HG02642 (cell line): Measurements from ENCODE around the gene MLYCD.

Experiments used
- ATAC-seq: cut with Tn5 transposase; IDR thresholded peaks from one replicate; pipeline ENCODE4 v1.9.1; 2021; ENCODE audit warnings: mild to moderate bottlenecking; ENCODE audit not compliant: unreplicated experiment, poor library complexity

MLYCD gene

DNA sequence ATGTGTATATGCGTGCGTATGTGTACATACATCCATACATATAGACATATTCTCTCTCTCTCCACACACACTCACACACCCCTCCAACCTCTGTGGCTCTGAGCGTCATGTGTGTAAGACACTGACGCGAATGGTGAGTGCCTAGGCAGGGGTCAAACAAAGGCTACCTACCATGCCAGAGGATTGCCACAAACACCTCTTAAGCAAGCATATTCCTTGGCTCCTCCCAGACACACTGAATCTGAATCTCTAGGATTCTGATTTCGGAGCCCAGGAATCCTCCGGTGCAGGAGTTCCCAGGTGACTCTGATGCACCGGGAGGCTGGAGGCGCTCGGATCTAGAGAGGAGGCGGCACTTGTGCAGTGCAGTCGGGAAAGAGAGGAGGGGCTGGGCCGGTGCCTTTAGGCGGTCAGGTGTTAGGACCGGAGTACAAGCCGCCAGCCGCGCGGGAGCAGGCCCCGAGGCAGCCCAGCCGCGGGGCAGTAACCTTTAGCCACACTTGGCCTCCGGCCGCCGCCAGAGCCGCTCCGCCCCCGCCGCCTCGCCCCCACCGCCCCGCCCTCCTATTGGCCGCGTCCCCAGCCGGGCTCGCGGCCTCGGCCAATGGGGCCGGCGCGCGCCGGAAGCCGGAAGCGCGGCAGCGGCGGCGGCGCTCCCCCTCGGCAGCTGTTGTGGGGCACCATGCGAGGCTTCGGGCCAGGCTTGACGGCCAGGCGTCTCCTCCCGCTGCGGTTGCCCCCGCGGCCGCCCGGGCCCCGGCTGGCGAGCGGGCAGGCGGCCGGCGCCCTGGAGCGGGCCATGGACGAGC is at the start of gene MLYCD:
Gene MLYCD, plus strand, starts transcription at position 653 of the 809 bp plus-strand sequence. Its CDS starts 30 bp downstream, at position 683.
- peak; percentile 89 for ATAC-seq

DNA sequence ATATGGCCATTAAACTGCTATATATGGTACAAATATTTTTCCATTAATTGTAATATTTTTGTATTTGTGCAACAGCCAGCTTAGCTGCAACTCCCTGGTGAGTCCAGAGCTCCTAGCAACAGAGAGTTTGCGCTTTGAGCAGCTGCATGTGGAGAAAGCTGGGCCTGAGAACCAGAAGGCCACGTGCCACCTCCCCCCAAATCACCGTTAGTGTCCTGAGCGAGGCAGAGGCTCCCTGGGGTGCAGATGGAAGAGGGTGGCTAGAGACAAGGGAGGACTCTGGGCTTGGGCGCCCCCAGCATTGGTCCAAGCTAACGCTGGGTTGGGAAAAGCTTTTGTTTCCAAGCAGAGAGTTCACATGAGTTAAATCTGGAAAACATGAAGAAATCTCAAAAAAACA is 49.5 kb upstream of the MLYCD start:
- no peak for ATAC-seq

DNA sequence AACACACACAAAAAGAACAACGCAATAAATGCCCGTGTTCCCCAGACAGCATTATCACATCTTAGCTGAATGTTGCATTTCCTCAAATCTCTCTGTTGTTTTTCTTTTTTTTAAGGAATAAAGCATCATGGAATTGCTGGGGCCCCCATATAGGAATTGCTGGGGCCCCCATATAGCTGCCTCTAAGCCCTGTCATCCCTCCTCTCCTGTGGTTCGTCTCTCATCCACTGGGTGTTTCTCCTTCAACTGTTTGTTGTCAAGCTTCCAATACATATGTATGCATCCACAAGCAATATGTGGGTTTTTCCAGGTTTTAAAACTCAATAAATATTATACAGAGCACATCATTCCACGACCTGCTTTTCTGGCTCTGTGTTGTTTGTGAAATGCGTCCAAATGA is 48.0 kb upstream of the MLYCD start:
- no peak for ATAC-seq

DNA sequence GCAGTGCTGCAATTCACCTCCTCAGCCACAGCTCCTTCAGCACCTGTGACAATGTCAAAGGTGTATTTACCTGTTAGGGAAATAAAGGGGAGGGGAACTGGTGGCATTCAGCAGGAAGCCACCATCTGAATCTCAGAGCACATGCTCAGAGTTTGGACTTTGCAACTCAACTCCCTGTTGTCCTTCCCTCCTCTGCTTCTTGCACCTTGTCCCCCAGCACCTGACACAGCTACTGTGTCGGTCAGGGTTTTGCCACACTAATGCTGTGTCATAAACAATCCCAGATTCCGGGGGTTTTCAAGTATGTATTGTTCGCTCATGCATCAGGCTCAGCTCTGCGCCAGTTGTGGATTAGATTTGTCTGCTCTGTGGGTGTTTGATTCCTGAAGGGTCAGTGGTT is 47.4 kb upstream of the MLYCD start:
- ATAC-seq = no peak

DNA sequence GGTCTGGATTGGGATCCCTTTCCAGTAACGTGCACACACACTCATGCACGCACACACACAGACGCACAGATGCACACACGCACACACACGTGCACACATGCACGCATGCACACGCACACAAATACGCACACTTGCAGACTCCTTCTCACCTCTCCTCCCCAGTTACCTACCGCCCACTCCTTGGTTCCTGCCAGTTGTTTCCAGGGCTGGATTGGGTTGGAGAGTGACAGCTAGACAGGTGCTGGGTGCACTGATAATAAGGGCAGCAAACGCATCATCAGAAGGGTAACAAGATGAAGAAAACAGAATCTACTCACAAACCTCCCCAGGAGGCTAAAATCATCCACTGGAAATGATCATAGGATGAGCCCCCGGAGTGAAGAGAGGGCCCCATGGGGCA is 46.1 kb upstream of the MLYCD start:
- no peak for ATAC-seq

DNA sequence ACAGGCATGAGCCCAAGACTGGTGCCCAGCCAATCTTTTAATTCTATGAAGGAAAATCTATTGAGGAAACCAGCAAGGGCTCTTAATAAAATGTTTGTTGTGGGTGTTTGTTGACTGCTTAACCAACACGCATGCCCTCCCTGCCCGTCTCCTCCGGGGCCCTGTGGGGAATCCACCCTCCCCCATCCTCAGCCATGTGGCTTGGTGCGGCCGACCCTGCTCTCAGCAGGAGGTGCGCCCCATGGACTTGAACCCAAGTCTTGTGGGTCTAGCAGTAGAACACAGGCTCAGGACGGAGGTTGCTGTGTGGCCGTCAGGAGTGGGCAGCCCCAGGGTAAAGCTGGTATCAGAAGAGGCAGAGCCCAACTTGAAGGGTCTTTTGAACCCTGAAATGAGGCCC is 45.1 kb upstream of the MLYCD start:
- ATAC-seq = no peak

DNA sequence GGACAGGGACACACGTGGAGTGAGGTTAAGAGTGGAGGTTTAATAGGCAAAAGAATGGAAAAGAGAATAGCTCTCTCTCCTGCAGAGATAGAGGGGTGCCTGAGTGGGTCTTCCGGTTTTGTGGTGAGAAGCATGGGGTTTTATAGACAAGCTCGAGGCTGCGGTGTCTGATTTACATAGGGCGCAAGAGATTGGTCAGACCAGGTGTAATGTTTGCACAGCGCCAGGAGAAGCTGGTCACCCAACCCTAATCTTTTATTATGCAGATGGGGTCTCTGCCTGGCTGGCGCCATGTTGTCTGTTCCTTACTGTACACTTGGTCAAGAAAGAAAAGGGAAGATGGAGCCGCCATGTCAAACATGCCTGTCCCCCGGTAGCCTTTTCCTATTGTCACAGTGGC is 44.5 kb upstream of the MLYCD start:
- ATAC-seq = no peak

DNA sequence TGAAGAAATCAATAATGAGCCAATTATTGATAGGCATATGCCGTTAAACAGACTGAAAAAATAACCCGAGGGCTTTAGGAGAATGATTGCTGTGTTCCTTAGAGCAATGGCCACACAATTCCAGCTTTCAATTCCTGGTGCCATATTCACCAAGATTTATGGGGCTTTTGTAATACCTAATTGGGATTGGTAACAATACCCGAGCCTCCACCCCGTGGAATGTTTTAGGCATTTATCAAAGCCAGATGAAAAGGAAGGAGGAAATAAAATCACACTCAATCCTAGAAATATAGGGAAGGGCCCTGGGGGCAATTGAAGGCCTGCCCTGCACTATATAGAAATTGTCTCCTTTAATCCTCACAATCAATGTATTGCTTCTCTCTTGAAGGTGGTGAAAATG is 42.1 kb upstream of the MLYCD start:
- no peak for ATAC-seq

DNA sequence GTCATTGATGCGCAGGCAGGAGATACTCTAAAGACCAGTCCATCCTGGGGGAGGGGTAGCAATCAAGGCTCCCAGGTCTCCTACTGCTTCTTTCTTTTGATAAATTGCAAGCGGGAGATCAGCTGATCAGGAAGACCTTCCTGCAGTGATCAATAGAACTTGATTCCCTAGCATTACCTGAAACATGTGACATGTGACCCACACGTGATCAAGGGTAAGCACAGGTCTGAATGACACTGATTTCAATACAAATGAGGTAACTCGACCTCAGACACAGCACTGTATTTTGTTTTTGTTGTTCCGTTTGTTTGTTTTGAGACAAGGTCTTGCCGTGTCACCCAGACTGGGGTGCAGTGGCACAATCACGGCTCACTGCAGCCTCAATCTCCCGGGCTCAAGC is 39.6 kb upstream of the MLYCD start:
- no peak for ATAC-seq

DNA sequence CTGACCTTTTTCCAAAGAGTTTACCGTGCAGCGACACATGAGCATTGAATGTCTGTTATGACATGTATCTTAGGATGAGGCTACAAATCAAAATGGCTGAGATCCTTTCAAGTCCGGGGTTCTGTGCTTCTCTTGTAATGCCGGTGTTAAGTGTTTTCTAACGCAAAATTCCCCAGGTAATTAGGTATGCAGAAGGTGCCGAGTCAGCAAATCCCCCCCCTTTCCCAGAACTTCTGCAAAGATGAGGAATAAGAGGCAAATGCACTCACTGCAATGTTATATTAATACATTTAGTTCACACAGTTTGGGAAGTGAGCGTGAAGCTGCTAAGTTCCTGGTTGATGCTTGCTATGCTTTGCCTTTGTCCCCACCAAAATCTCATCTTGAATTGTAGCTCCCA is 36.3 kb upstream of the MLYCD start:
- no peak for ATAC-seq

DNA sequence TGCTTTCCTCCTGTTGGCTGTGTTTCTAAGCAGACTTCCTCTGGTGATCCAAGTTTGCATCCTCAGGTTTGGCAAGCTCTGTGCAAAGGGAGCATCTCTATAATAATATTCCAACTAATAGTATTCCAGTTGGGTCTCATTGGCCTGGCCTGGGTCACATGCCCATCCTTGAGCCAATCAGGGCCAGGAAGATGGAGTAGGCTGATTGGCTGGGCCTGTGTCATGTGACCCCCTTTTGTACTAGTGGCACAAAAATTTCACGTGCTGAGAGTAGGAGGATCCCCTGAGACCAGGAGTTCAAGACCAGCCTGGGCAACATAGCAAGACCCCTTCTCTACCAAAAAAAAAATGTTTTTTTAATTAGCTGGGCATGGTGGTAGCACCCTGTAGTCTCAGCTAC is 35.2 kb upstream of the MLYCD start:
- no peak for ATAC-seq

DNA sequence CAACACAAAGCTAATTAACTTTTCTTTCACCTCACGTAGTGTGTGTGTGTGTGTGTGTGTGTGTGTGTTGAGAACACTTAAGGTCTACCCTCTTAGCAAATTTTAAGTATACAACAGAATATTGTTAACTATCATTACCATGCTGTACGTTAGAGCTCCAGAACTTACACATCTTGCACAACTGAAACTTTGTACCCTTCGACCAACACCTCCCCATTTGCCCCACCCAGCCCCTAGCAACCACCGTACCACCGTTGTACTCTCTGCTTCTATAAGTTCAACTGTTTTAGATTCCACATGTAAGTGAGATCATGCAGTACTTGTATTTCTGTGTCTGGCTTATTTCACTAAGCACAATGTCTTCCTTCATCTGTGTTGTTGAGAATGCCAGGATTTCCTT is 28.1 kb upstream of the MLYCD start:
- no peak for ATAC-seq

DNA sequence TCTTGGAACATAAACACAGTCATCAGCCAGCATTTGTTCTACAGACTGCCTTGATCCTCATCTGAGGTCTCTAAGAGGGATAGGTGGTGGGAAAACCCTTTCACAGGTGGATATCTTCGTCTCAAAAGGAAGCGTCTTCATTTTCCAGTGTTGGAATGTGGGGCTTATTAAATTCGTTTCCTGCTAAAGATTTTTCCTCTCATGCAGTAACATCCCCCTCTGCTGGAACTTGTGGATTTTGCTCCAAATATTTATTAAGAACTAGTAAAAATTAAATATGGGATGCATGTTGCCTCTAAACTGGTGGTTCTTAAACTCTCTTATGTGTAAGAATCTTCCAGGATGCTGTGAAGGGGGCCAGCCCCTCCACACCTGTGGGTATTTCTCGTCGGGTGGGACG is 20.1 kb upstream of the MLYCD start:
- no peak for ATAC-seq

DNA sequence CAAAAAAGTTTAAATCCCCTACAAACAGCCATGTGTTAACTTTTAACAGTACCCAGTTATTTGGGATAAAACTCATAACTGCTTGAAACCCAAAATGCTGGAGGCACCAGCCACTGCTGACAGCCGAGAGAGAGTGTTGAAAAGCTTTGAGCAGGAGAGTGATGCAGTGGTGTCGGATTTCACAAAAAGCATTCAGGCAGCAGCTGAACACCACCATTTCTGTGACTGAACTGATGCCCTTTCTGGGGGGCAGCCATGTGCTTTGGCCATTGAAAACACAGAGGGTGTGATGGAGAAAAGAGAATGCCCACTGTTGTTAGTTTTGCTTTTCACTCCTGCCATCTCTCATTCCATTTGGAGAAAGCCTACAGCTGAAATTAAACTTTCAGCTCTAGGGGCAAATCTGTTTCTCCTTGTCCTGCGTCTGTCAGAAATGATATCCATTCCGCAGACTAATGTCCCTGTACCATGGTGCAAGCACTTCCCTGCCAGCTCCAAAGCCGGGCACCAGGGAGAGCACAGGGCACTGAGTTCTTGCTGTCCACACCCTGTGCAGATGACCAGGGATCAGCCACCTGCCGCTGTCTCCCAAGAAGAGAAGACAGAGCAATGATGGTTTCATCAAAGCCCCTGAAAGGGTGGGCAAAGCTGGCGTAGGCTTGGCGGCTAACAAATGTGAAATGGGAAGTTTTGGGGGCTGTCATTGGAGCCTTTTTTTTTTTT is 16.6 kb upstream of the MLYCD start:
- ATAC-seq = no peak

DNA sequence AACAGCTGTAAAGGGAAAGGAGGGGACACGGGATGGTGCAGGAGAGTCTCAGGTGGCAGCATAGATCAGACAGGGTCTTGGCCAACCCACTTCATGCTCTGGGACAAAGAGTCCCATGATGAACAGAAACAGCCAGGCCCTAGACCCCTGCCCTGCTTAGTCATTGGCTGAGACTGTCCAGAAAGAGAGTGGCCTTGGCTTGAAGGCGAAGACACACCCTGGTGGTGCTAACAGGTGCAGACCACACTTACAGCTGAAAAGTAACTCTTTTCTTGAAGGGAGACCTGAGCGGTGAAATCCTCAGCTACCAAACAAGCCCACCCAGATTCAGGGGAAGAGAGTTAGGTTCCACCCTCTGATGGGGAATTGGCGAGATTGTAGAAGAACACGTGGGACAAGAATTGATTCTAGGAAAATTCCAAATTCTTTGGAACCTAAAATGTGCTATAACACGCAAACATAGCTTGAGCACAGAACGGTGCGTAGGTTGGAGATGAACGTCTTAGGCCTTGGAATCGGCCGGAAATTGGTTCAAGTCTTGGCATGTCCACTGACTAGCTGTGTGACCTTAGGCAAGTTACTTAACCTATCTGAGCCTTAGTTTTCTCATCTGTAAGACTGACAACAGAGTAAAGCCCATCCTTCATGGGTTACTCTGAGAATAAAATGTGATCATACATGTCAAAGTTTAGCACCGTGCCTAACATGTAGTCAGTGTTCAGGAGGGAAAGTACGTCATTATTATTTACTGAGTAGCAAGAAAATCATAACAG is 12.5 kb upstream of the MLYCD start:
- no peak for ATAC-seq

DNA sequence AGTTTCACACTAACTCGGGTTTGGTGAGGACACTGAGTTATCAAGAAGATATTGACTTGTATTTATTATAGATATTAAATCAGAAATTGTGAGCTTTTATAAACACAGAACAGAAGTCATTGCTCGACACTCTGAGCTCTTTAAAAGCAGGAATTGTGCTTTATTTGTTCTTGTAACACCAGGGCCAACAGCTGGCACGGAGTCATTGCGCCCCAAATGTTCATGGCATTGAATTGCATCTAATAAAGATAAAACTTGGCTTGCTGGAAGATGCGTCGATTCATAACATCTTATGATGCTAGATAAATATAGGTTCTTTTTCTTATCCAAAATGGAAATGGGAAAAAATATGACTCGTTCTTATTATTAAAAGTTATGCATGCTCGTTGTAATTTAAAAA is 11.8 kb upstream of the MLYCD start:
- no peak for ATAC-seq

DNA sequence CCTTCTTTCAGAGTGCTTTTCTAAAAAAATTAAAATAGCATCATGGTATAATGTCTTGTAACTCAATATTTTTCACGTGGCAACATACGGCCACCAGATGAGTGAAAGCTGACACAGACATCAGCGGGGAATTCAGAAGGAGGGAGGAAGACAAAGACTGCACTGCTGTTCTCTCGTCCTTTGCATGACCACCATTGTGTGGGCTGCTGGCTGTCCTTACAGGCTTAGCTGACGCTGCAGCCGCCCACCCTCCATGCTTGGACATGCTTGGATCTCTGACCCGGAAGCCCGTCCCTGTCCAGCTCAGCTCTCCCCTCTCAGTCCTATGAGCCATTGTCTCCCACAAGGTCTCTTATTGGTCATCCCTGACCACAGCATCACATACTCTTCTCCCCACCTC is 11.4 kb upstream of the MLYCD start:
- ATAC-seq = no peak

DNA sequence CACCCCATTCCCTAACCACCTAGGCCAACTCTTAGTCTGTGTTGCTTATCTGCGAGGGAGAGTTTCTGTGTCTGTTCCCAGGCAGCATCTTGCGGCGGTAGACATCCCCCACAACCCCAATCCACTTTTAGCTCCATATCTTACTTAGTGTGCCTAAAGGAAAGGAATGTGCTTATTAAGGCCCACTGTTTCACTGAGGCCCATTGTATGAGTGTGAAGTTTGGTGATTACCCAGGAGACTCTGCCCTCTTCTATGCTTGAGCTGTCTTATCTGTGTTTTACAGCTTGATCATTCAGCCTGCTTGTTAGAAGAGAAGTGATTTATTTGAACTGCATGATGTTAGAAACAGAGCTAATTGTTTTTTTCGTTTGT is 10.3 kb upstream of the MLYCD start:
- ATAC-seq = no peak

DNA sequence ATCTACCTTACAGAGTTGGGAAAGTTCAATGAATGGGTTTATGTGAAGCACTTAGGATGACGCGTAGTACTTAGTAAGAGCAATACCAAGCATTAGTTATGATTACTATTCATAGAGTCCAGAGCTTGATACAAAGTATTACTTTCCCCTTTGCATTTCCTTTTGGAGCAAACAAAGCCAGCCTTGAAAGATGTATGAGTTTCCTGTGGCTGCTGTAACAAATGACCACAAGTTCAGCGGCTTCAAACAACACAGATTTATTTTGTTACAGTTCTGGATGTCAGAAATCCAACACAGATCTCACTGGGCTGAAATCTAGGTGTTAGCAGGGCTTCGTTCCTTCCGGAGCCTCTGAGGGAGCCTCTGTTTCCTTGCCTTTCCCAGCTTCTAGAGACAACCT is 8.6 kb upstream of the MLYCD start:
- ATAC-seq = no peak

DNA sequence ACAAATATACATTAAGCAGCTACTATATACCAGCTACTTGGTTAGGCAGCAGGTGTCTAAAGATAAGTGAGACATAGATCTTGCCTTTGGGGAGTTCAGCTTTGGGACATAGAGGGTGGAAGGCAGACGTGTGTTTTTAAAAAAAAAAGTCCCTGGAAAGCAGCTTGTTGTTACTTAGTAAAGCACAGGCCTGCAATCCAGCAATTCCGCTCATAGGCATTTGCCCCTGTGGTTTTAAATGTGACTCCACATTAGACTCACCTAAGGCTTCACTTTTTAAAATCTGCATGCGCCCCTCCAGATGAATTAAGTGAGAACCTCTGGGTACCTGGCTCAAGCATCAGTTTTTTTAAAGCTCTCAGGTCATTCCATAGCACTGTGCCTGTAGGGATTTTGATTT is 7.2 kb upstream of the MLYCD start:
- ATAC-seq = no peak

DNA sequence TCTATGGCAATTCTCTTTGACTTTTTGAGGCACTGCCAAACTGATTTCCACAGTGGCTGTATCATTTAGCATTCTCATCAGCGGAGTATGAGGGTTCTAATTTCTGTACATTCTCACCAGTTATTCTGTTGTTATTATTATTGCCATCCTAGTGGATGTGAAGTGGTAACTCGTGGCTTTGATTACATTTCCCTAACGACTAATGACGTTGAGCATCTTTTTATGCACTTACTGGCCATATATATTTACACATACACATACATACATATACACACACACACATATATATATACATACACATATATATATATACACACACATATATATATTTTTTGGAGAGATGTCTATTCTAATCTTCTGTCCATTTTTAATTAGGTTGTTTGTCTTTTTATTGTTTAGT is 3.7 kb upstream of the MLYCD start:
- ATAC-seq = no peak
